Lower leg skin (tissue), 4 donors: ENCODE measurements around the gene CCDC141. TPM values are rescaled to one million over a fixed set of nuclear protein-coding genes. Genes with fewer than 3 reads are reported as not detected.
"Not testable (repeated sequence)": the region's sequence is repeated elsewhere in the genome, so short reads cannot be mapped to it uniquely, and the experiment has no call there.

Source experiments
- DNase-seq, 2 donors: peaks; one replicate each; pipeline ENCODE4 v3.0.0-alpha.2; 2019; ENCODE audit warnings: low spot score in 2 of 2
- H3K4me3 ChIP-seq: fragments of 200-600 bp; sonication (generic); 2 replicates; pipeline ENCODE4 v1.5.1; 2017; ENCODE audit warnings: mild to moderate bottlenecking, low read depth; ENCODE audit not compliant: poor library complexity, severe bottlenecking
- CTCF ChIP-seq, 3 donors: fragments of 450-650 bp; IDR thresholded peaks; one replicate each; pipeline ENCODE4 v1.5.1; 2016; ENCODE audit warnings: antibody characterized with exemption in 3 of 3, mild to moderate bottlenecking in 3 of 3, moderate library complexity in 2 of 3
- POLR2A ChIP-seq, 2 donors: fragments of 450-650 bp; IDR thresholded peaks; one replicate each; pipeline ENCODE4 v1.6.1; 2016 to 2017; ENCODE audit warnings: antibody characterized with exemption in 2 of 2, mild to moderate bottlenecking in 1 of 2, moderate library complexity in 1 of 2
- WGBS, 2 donors: methylation state at CpG; one replicate each; pipeline ENCODE4 v1.1.5; 2018; 5-methylcytosine and 5-hydroxymethylcytosine counted together
- intact Hi-C: fragments of 100-400 bp; cut with DNase I; formaldehyde crosslinking; loops from one replicate; pipeline ENCODE4 v1.15.0; 2023; ENCODE audit warnings: low total_unique reads
- total RNA-seq, 4 donors: library from RNA; depleted of rRNA; stranded (reverse); fragments of >200 nt; gene quantifications; one replicate each; pipeline ENCODE4 v1.1.0, GENCODE V29; 2016

CCDC141 gene
- total RNA-seq, 4 donors from 2014 or later = 0.15 to 0.71 (median 0.17) TPM; not detected in 1

GRCh38 chr2:178997477-178997876 is 52.5 kb downstream of the CCDC141 start:
- TF ChIP-seq CTCF (IDR thresholded peaks at IDR 0.05) = no peak
- no peak for TF ChIP-seq POLR2A (IDR thresholded peaks at IDR 0.05)
- intact Hi-C loops = no loop called here
- WGBS, 2 donors = 78 to 85% methylated on average over 2 of the region's 2 CpGs
- H3K4me3 ChIP-seq = no peak overlapping the region
- no peak for DNase-seq

GRCh38 chr2:178997067-178997466 is 52.9 kb downstream of the CCDC141 start:
- no peak for DNase-seq
- WGBS, 2 donors = 91 to 92% methylated on average over 1 of the region's 1 CpG
- H3K4me3 ChIP-seq = no peak overlapping the region
- TF ChIP-seq CTCF (IDR thresholded peaks at IDR 0.05) = no peak
- TF ChIP-seq POLR2A (IDR thresholded peaks at IDR 0.05) = no peak
- intact Hi-C loops = no loop called here

GRCh38 chr2:178994264-178994663 is 55.7 kb downstream of the CCDC141 start:
- TF ChIP-seq CTCF (IDR thresholded peaks at IDR 0.05) (no peak), POLR2A (IDR thresholded peaks at IDR 0.05) (no peak)
- H3K4me3 ChIP-seq = no peak overlapping the region
- WGBS, 2 donors = 65 to 81% methylated on average over 4 of the region's 4 CpGs
- intact Hi-C loops = no loop called here
- no peak for DNase-seq

GRCh38 chr2:178993788-178994187 is 56.1 kb downstream of the CCDC141 start:
- no peak overlapping the region for H3K4me3 ChIP-seq
- no peak for TF ChIP-seq POLR2A (IDR thresholded peaks at IDR 0.05)
- TF ChIP-seq CTCF (IDR thresholded peaks at IDR 0.05) = no peak
- intact Hi-C loops = no loop called here
- WGBS, 2 donors = 73 to 83% methylated on average over 2 of the region's 2 CpGs
- no peak for DNase-seq

- DNase-seq, intact Hi-C loops, H3K4me3 ChIP-seq: not testable (repeated sequence)
- 81 to 90% methylated on average over 3 of the region's 3 CpGs for whole genome bisulfite sequencing, 2 donors
Measured at GRCh38 chr2:178992719-178993118, 57.2 kb downstream of the CCDC141 start.

GRCh38 chr2:178990533-178991241 is 59.2 kb downstream of the CCDC141 start:
- 67 to 72% methylated on average over 4 of the region's 4 CpGs for WGBS, 2 donors
- no peak for DNase-seq
- TF ChIP-seq CTCF (IDR thresholded peaks at IDR 0.05) = no peak
- TF ChIP-seq POLR2A (IDR thresholded peaks at IDR 0.05) = no peak
- intact Hi-C loops = no loop called here
- no peak overlapping the region for H3K4me3 ChIP-seq

- H3K4me3 ChIP-seq, intact Hi-C loops: not testable (repeated sequence)
- WGBS, 2 donors = 84 to 95% methylated on average over 1 of the region's 1 CpG
Measured at GRCh38 chr2:178989424-178989823, 60.5 kb downstream of the CCDC141 start.

GRCh38 chr2:178982652-178983051 is 67.3 kb downstream of the CCDC141 start:
- intact Hi-C loops = not testable (repeated sequence)

More at GRCh38 chr2:178989424-178989823, 60.5 kb downstream of the CCDC141 start:
- not testable (repeated sequence) for DNase-seq

More at GRCh38 chr2:178982652-178983051, 67.3 kb downstream of the CCDC141 start:
- H3K4me3 ChIP-seq, DNase-seq: not testable (repeated sequence)
- 86 to 90% methylated on average over 10 of the region's 10 CpGs for WGBS, 2 donors
